H1 (cell line): ENCODE results near the gene PTPRC. TPM values are rescaled to one million over a fixed set of nuclear protein-coding genes. Genes with fewer than 3 reads are reported as not detected.

Source experiments
- CTCF ChIA-PET: fragments of 300-600 bp; sonication (Branson Sonifier 250); formaldehyde crosslinking; loops from one replicate; lab custom pipeline; 2021; ENCODE audit not compliant: partially characterized antibody; lab: Charles Lee
- POLR2A ChIA-PET: fragments of 300-600 bp; sonication (Branson Sonifier 250); formaldehyde crosslinking; loops from one replicate; lab custom pipeline; 2021; ENCODE audit warnings: inconsistent platforms; ENCODE audit not compliant: partially characterized antibody; lab: Charles Lee
- DNase-seq, 2 experiments: peaks; one replicate each; pipeline versions ENCODE4 v3.0.0 to v3.0.0-alpha.2; 2010 to 2022; ENCODE audit warnings: low spot score in 2 of 2, low read depth in 1 of 2, mixed read lengths in 1 of 2
- FAIRE-seq: peaks from 2 replicates; lab custom pipeline; 2011; peaks lifted over from hg19 to GRCh38; lab: Jason Lieb, UNC
- H2AFZ ChIP-seq: 2 replicates; pipeline ENCODE4 v1.8.1; 2012; ENCODE audit warnings: low read length, inconsistent platforms
- H2AK5ac ChIP-seq: 2 replicates; pipeline ENCODE4 v1.6.1; 2013; ENCODE audit warnings: low read depth, low read length
- H2BK120ac ChIP-seq: replicated peaks from 2 replicates; pipeline ENCODE3; 2013; ENCODE audit warnings: low read depth, low read length, inconsistent platforms
- H2BK12ac ChIP-seq: 2 replicates; pipeline ENCODE4 v1.6.1; 2013; ENCODE audit warnings: low read depth, low read length
- H2BK15ac ChIP-seq: 2 replicates; pipeline ENCODE4 v1.6.1; 2013; ENCODE audit warnings: low read length
- H2BK20ac ChIP-seq: 2 replicates; pipeline ENCODE4 v1.6.1; 2013; ENCODE audit warnings: low read length
- H2BK5ac ChIP-seq: 2 replicates; pipeline ENCODE4 v1.6.1; 2013; ENCODE audit warnings: low read depth, low read length
- H3K14ac ChIP-seq: 2 replicates; pipeline ENCODE4 v1.6.1; 2013; ENCODE audit warnings: inconsistent platforms; ENCODE audit not compliant: insufficient read length
- H3K18ac ChIP-seq: 2 replicates; pipeline ENCODE4 v1.6.1; 2013; ENCODE audit warnings: low read length; ENCODE audit errors: extremely low read depth
- H3K23ac ChIP-seq: 2 replicates; pipeline ENCODE4 v1.6.1; 2013; ENCODE audit warnings: inconsistent platforms; ENCODE audit not compliant: insufficient read length
- H3K23me2 ChIP-seq: 2 replicates; pipeline ENCODE4 v1.6.1; 2013; ENCODE audit warnings: low read depth, low read length
- H3K27ac ChIP-seq: 2 replicates; pipeline ENCODE4 v1.6.1; 2011; ENCODE audit warnings: low read depth, low read length, inconsistent platforms
- H3K27me3 ChIP-seq, 4 experiments: replicated peaks in 1 of 4; 1 replicate in 1 of 4; 2 replicates in 3 of 4; pipeline versions ENCODE4 v1.6.1 to v1.8.1; 2011 to 2013; ENCODE audit warnings: low read length in 3 of 4, mild to moderate bottlenecking in 3 of 4, inconsistent platforms in 2 of 4, mixed read lengths in 2 of 4, moderate library complexity in 1 of 4; ENCODE audit not compliant: control insufficient read depth in 3 of 4, insufficient read depth in 3 of 4; ENCODE audit errors: extremely low read depth in 1 of 4
- H3K36me3 ChIP-seq, 4 experiments: 2 replicates each; pipeline versions ENCODE4 v1.6.1 to v1.8.1; 2011 to 2013; ENCODE audit warnings: mild to moderate bottlenecking in 4 of 4, low read length in 3 of 4, moderate library complexity in 2 of 4, control low read depth in 1 of 4, inconsistent platforms in 1 of 4; ENCODE audit not compliant: insufficient read depth in 4 of 4, control insufficient read depth in 2 of 4
- H3K4ac ChIP-seq: replicated peaks from 2 replicates; pipeline ENCODE3; 2013; ENCODE audit warnings: low read length, low read depth, mixed read lengths, inconsistent platforms; ENCODE audit not compliant: insufficient read length
- H3K4me1 ChIP-seq, 4 experiments: replicated peaks in 1 of 4; 1 replicate in 1 of 4; 2 replicates in 3 of 4; pipeline versions ENCODE4 v1.6.1 to v1.8.1; 2011 to 2013; ENCODE audit warnings: low read length in 3 of 4, inconsistent platforms in 2 of 4, mixed read lengths in 1 of 4; ENCODE audit not compliant: insufficient read depth in 4 of 4, control insufficient read depth in 3 of 4
- H3K4me2 ChIP-seq, 2 experiments: 2 replicates each; pipeline versions ENCODE4 v1.6.1 to v1.8.1; 2011 to 2013; ENCODE audit warnings: low read depth in 2 of 2, low read length in 2 of 2, control low read depth in 1 of 2, inconsistent platforms in 1 of 2, mild to moderate bottlenecking in 1 of 2; ENCODE audit not compliant: insufficient read depth in 1 of 2
- H3K4me3 ChIP-seq, 4 experiments: fragments of 200-600, 300-600 bp in 1 of 4; sonication (generic), shearing (Covaris generic), sonication (Bioruptor Twin) in 1 of 4; 2 replicates each; pipeline versions ENCODE4 v1.5.1 to v1.8.1; 2011 to 2016; ENCODE audit warnings: low read length in 4 of 4, low read depth in 3 of 4, control low read depth in 2 of 4, inconsistent platforms in 2 of 4, mild to moderate bottlenecking in 2 of 4, mixed read lengths in 1 of 4, moderate library complexity in 1 of 4; ENCODE audit not compliant: insufficient read depth in 2 of 4; ENCODE audit errors: extremely low read depth in 1 of 4
- H3K56ac ChIP-seq: replicated peaks from 2 replicates; pipeline ENCODE3; 2013; ENCODE audit warnings: low read depth, mild to moderate bottlenecking, mixed read lengths, low read length, inconsistent platforms; ENCODE audit not compliant: insufficient read length
- H3K79me1 ChIP-seq: 2 replicates; pipeline ENCODE4 v1.6.1; 2013; ENCODE audit warnings: low read depth, low read length, control low read depth
- H3K79me2 ChIP-seq, 2 experiments: 2 replicates each; pipeline versions ENCODE4 v1.6.1 to v1.8.1; 2012 to 2013; ENCODE audit warnings: low read length in 2 of 2, mild to moderate bottlenecking in 2 of 2, inconsistent platforms in 1 of 2; ENCODE audit not compliant: insufficient read depth in 2 of 2, control insufficient read depth in 1 of 2
- H3K9ac ChIP-seq, 4 experiments: replicated peaks in 1 of 4; 1 replicate in 1 of 4; 2 replicates in 3 of 4; pipeline versions ENCODE4 v1.6.1 to v1.8.1; 2011 to 2013; ENCODE audit warnings: low read depth in 3 of 4, low read length in 3 of 4, control low read depth in 2 of 4, mild to moderate bottlenecking in 2 of 4, moderate library complexity in 2 of 4, inconsistent platforms in 1 of 4; ENCODE audit errors: extremely low read depth in 1 of 4
- H3K9me3 ChIP-seq, 2 experiments: 2 replicates each; pipeline versions ENCODE4 v1.6.1 to v1.8.1; 2012 to 2013; ENCODE audit warnings: mild to moderate bottlenecking in 2 of 2, moderate library complexity in 2 of 2, control low read depth in 1 of 2, inconsistent platforms in 1 of 2, low read depth in 1 of 2, low read length in 1 of 2, mixed read lengths in 1 of 2; ENCODE audit not compliant: insufficient read depth in 2 of 2
- H4K20me1 ChIP-seq, 2 experiments: replicated peaks in 1 of 2; 2 replicates each; pipeline versions ENCODE3 to v1.8.1; 2011 to 2013; ENCODE audit warnings: inconsistent platforms in 2 of 2, low read length in 2 of 2, mild to moderate bottlenecking in 1 of 2; ENCODE audit not compliant: insufficient read depth in 2 of 2, control insufficient read depth in 1 of 2
- H4K5ac ChIP-seq: 2 replicates; pipeline ENCODE4 v1.6.1; 2013; ENCODE audit warnings: low read length, low read depth, mixed read lengths, inconsistent platforms; ENCODE audit not compliant: insufficient read length
- H4K8ac ChIP-seq: 2 replicates; pipeline ENCODE4 v1.8.0; 2013; ENCODE audit warnings: mild to moderate bottlenecking, moderate library complexity, low read length, inconsistent platforms; ENCODE audit not compliant: insufficient read depth; ENCODE audit errors: extremely low read depth
- H4K91ac ChIP-seq: replicated peaks from 2 replicates; pipeline ENCODE3; 2013; ENCODE audit warnings: low read length, mixed read lengths, inconsistent platforms; ENCODE audit not compliant: insufficient read length
- CHD2 ChIP-seq: IDR thresholded peaks from 2 replicates; pipeline ENCODE4 v1.6.1; 2012; ENCODE audit warnings: low read length, improper control_type of control experiment
- GABPA ChIP-seq: IDR thresholded peaks from 2 replicates; pipeline ENCODE4 v1.6.1; 2011; ENCODE audit warnings: mild to moderate bottlenecking, low read length, moderate library complexity, borderline replicate concordance; ENCODE audit not compliant: insufficient read depth
- JUND ChIP-seq: IDR thresholded peaks from 2 replicates; pipeline ENCODE4 v1.6.1; 2011; ENCODE audit warnings: mild to moderate bottlenecking, improper control_type of control experiment, low read length
- RAD21 ChIP-seq, 2 experiments: IDR thresholded peaks in 1 of 2; conservative IDR thresholded peaks in 1 of 2; 2 replicates each; pipeline ENCODE4 v1.6.1; 2011; ENCODE audit warnings: low read depth in 2 of 2, low read length in 2 of 2, improper control_type of control experiment in 1 of 2, inconsistent platforms in 1 of 2, mild to moderate bottlenecking in 1 of 2, moderate library complexity in 1 of 2
- SAP30 ChIP-seq: fragments of 300-600 bp; sonication (generic); IDR thresholded peaks from 2 replicates; pipeline ENCODE4 v1.7.1; 2012; ENCODE audit warnings: low read length, moderate library complexity, mild to moderate bottlenecking, inconsistent platforms; ENCODE audit not compliant: insufficient read depth, insufficient replicate concordance
- TEAD4 ChIP-seq: IDR thresholded peaks from 2 replicates; pipeline ENCODE4 v1.6.1; 2012; ENCODE audit warnings: low read depth, low read length, inconsistent platforms, mixed read lengths
- WGBS, 2 experiments: shearing (Covaris generic) in 1 of 2; methylation state at CpG; one replicate each; pipeline versions ENCODE4 v1.1.6 to v1.1.7; 2013 to 2015; ENCODE audit warnings: low lambda C conversion rate in 2 of 2, mixed read lengths in 2 of 2, inconsistent platforms in 1 of 2, low coverage in 1 of 2, missing lambda C conversion rate in 1 of 2; ENCODE audit not compliant: insufficient replicate concordance in 2 of 2, insufficient coverage in 1 of 2, insufficient read length in 1 of 2; ENCODE audit errors: extremely low coverage in 1 of 2, missing lambda C conversion rate in 1 of 2; 5-methylcytosine and 5-hydroxymethylcytosine counted together
- polyA plus RNA-seq, 7 experiments: library from polyadenylated mRNA; depleted of rRNA in 3 of 7; stranded (reverse) in 5 of 7; unstranded in 2 of 7; fragments of >200 nt in 5 of 7; fragments of 200-250 nt in 2 of 7; gene quantifications; 1 replicate in 5 of 7; 2 replicates in 1 of 7; 4 replicates in 1 of 7; pipeline versions ENCODE4 v1.2.1 to v1.2.3, GENCODE V29; 2011 to 2013; ENCODE audit warnings: missing spikeins in 2 of 7, mixed read lengths in 2 of 7
- total RNA-seq: library from RNA; stranded (reverse); fragmentation: NEBNext Ultra II Directional; extraction: Animal tissue kit (Norgen Biotek cat#: 25700); gene quantifications from 2 replicates; pipeline ENCODE4 v1.2.1, GENCODE V29; 2021
- TF ChIP-seq, protein P1 (sequence below): IDR thresholded peaks from 2 replicates; pipeline ENCODE4 v1.6.1; 2012; ENCODE audit warnings: inconsistent platforms

PTPRC gene
- total and polyA plus RNA-seq, 2 of the 8 experiments (the other 6 are each of a cell fraction or from before 2014, with no cell fraction given), result 0.05 TPM; not detected in 1

DNA sequence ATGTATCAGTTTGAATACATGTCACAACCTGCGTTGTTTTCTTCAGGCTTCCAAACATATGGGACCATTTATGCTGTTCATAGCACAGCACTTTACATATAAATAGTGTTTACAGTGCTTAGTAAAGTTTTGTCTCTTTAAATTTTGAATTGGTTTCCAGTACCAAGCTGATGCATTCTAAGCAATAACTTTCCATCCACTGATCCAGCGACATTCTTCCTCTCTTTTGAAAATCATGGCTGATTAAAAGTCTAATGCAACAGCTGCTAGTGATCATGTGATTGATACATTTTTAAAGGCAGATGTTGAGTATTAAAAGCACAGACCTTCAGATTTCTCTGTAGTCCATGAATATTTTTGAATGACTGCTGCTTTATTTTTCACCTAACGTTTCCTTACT is 154.9 kb downstream of the PTPRC start:
- H2BK15ac ChIP-seq, result no peak overlapping the region
- H4K5ac ChIP-seq, result no peak overlapping the region
- H4K20me1 ChIP-seq, result no peaks in the 10 kb centered on the region
- peaks cover 9 to 10% of the 10 kb centered on the region in 2 experiments; a peak in 3 of 4 replicates for H3K9me3 ChIP-seq
- H3K23me2 ChIP-seq, result no peaks in the 10 kb centered on the region
- H3K27me3 ChIP-seq, result no peaks in the 10 kb centered on the region
- no peak overlapping the region for H2BK12ac ChIP-seq
- H2BK20ac ChIP-seq, result no peak overlapping the region
- no peak for TF ChIP-seq JUND
- no peak for TF ChIP-seq TEAD4
- no peak for TF ChIP-seq SAP30
- no peak for TF ChIP-seq RAD21 (IDR thresholded peaks at IDR 0.05 in 1 of 2, conservative IDR thresholded peaks at IDR 0.05 in 1 of 2; ENCODE audit: low read depth in 2 of 2, low read length in 2 of 2)
- TF ChIP-seq, protein P1, sequence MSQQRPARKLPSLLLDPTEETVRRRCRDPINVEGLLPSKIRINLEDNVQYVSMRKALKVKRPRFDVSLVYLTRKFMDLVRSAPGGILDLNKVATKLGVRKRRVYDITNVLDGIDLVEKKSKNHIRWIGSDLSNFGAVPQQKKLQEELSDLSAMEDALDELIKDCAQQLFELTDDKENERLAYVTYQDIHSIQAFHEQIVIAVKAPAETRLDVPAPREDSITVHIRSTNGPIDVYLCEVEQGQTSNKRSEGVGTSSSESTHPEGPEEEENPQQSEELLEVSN, result no peak
- TF ChIP-seq CHD2, result no peak
- TF ChIP-seq GABPA, result no peak
- no peak overlapping the region for H3K27ac ChIP-seq
- no peak overlapping the region for H3K18ac ChIP-seq
- no peaks in the 10 kb centered on the region for H3K36me3 ChIP-seq
- no peak overlapping the region for H3K9ac ChIP-seq
- no peak overlapping the region for H3K4me3 ChIP-seq
- no peak overlapping the region for H2BK5ac ChIP-seq
- H2AFZ ChIP-seq, result no peak overlapping the region
- DNase-seq (no peak), FAIRE-seq (no peak)
- H3K4me1 ChIP-seq, result peaks cover 0 to 9% (median 5%) of the 10 kb centered on the region in 4 experiments; a peak in 4 of 7 replicates
- no peak overlapping the region for H3K4ac ChIP-seq
- no peak overlapping the region for H2BK120ac ChIP-seq
- no peaks in the 10 kb centered on the region for H3K79me2 ChIP-seq
- no peak overlapping the region for H3K56ac ChIP-seq
- ChIA-PET CTCF (no interaction called here), POLR2A (no interaction called here)
- no peak overlapping the region for H4K8ac ChIP-seq
- no peak overlapping the region for H2AK5ac ChIP-seq
- H3K23ac ChIP-seq, result no peak overlapping the region
- WGBS, 2 experiments, result 87% methylated on average over 3 of the region's 3 CpGs; no CpG with 5 or more reads in 1 of the 2 experiments
- H3K79me1 ChIP-seq, result no peaks in the 10 kb centered on the region
- H3K4me2 ChIP-seq, result no peak overlapping the region
- no peak overlapping the region for H4K91ac ChIP-seq
- no peak overlapping the region for H3K14ac ChIP-seq
